ENCODE data around the gene AASDHPPT. TPM values are rescaled to one million over a fixed set of nuclear protein-coding genes. Genes with fewer than 3 reads are reported as not detected.

AASDHPPT gene
- total and polyA plus RNA-seq, 4 donors: 13.1 to 29.9 (median 21.6) TPM

GRCh38 chr11:106128740-106129139 lies 51.3 kb downstream of the AASDHPPT start:
- H3K4me1 ChIP-seq (ENCODE audit: control insufficient read depth in 4 of 4, insufficient read depth in 4 of 4, low read length in 3 of 4): no peaks in the 10 kb centered on the region
- H3K27ac ChIP-seq (ENCODE audit: low read depth in 1 of 2, low read length in 2 of 2): no peak overlapping the region
- no peak overlapping the region for H3K4me3 ChIP-seq (ENCODE audit: low read depth in 1 of 3, low read length in 3 of 3)
- 71% methylated on average over 2 of the region's 2 CpGs for WGBS
- no peaks in the 10 kb centered on the region for H3K36me3 ChIP-seq (ENCODE audit: control insufficient read depth in 4 of 4, insufficient read depth in 3 of 4, low read depth in 1 of 4, low read length in 3 of 4)
- no peak for DNase-seq (ENCODE audit: low spot score)
- H3K9me3 ChIP-seq (ENCODE audit: control insufficient read depth in 4 of 4, low read length in 3 of 4): no peaks in the 10 kb centered on the region
- peaks cover 0 to 4% (median 2%) of the 10 kb centered on the region in 4 donors for H3K27me3 ChIP-seq (ENCODE audit: control insufficient read depth in 4 of 4, insufficient read depth in 4 of 4, low read length in 3 of 4)
- TF ChIP-seq HNF4G (IDR thresholded peaks at IDR 0.05) (no peak), REST (IDR thresholded peaks at IDR 0.05) (no peak), FOXA2 (IDR thresholded peaks at IDR 0.05) (no peak), HNF4A (conservative IDR thresholded peaks at IDR 0.05) (no peak)
- no peak overlapping the region for H3K9ac ChIP-seq (ENCODE audit: low read depth in 1 of 2, low read length in 2 of 2)

- H3K27me3 ChIP-seq (ENCODE audit: control insufficient read depth in 4 of 4, insufficient read depth in 4 of 4, low read length in 3 of 4): peaks cover 0 to 5% (median 2%) of the 10 kb centered on the region in 4 donors
- no peaks in the 10 kb centered on the region for H3K9me3 ChIP-seq (ENCODE audit: control insufficient read depth in 4 of 4, low read length in 3 of 4)
- no peaks in the 10 kb centered on the region for H3K36me3 ChIP-seq (ENCODE audit: control insufficient read depth in 4 of 4, insufficient read depth in 3 of 4, low read depth in 1 of 4, low read length in 3 of 4)
- TF ChIP-seq REST (IDR thresholded peaks at IDR 0.05) (no peak), SP1 (IDR thresholded peaks at IDR 0.05) (no peak), HNF4G (IDR thresholded peaks at IDR 0.05) (no peak), JUND (IDR thresholded peaks at IDR 0.05) (no peak), YY1 (IDR thresholded peaks at IDR 0.05) (no peak), MAX (IDR thresholded peaks at IDR 0.05) (no peak), ATF3 (IDR thresholded peaks at IDR 0.05) (no peak), FOXA2 (IDR thresholded peaks at IDR 0.05) (no peak), HNF4A (conservative IDR thresholded peaks at IDR 0.05) (no peak), FOXA1 (IDR thresholded peaks at IDR 0.05) (no peak), EGR1 (IDR thresholded peaks at IDR 0.05; ENCODE audit: low read depth in 2 of 2) (no peak), GABPA (IDR thresholded peaks at IDR 0.05 in 1 of 2, conservative IDR thresholded peaks at IDR 0.05 in 1 of 2) (no peak), RAD21 (IDR thresholded peaks at IDR 0.05) (no peak), CTCF (IDR thresholded peaks at IDR 0.05; ENCODE audit: low read depth, low read length, missing input control) (no peak), ZBTB33 (IDR thresholded peaks at IDR 0.05) (no peak), NR2F2 (IDR thresholded peaks at IDR 0.05) (no peak)
- no peak for DNase-seq (ENCODE audit: low spot score)
- H3K27ac ChIP-seq (ENCODE audit: low read depth in 1 of 2, low read length in 2 of 2): no peak overlapping the region
- H3K4me1 ChIP-seq (ENCODE audit: control insufficient read depth in 4 of 4, insufficient read depth in 4 of 4, low read length in 3 of 4): no peaks in the 10 kb centered on the region
- WGBS: 95% methylated on average over 2 of the region's 2 CpGs
- H3K9ac ChIP-seq (ENCODE audit: low read depth in 1 of 2, low read length in 2 of 2): no peak overlapping the region
- H3K4me3 ChIP-seq (ENCODE audit: low read depth in 1 of 3, low read length in 3 of 3): no peak overlapping the region
Measured at GRCh38 chr11:106131998-106132397, 54.5 kb downstream of the AASDHPPT start.
